GM19455 (cell line): ENCODE results near the gene IL36RN.

Source experiments
- ATAC-seq: cut with Tn5 transposase; IDR thresholded peaks from one replicate; pipeline ENCODE4 v1.9.1; 2021; ENCODE audit not compliant: unreplicated experiment

IL36RN gene

GRCh38 chr2:113046465-113046864, 12.5 kb upstream of the IL36RN start:
- ATAC-seq, result no peak

GRCh38 chr2:113050921-113051895, 7.8 kb upstream of the IL36RN start:
- no peak for ATAC-seq

- ATAC-seq, result no peak
Measured at GRCh38 chr2:113052396-113052917, 6.5 kb upstream of the IL36RN start, which contains the start of gene IL36B. IL36B (minus strand) TSS chr2:113052867.

- no peak for ATAC-seq
Measured at GRCh38 chr2:113053666-113054065, 5.3 kb upstream of the IL36RN start.

GRCh38 chr2:113054066-113054465, 4.9 kb upstream of the IL36RN start:
- ATAC-seq, result no peak

GRCh38 chr2:113056521-113056920, 2.5 kb upstream of the IL36RN start:
- no peak for ATAC-seq

GRCh38 chr2:113057117-113057516, 1.9 kb upstream of the IL36RN start:
- no peak for ATAC-seq

- ATAC-seq, result no peak
Measured at GRCh38 chr2:113058411-113058994, 495 bp upstream of the IL36RN start.

GRCh38 chr2:113060396-113060795, 1.4 kb downstream of the IL36RN start:
- ATAC-seq, result no peak

- no peak for ATAC-seq
Measured at GRCh38 chr2:113060796-113061195, 1.8 kb downstream of the IL36RN start.

- ATAC-seq, result no peak
Measured at GRCh38 chr2:113061241-113061640, 2.2 kb downstream of the IL36RN start.

GRCh38 chr2:113061896-113062770, 3.1 kb downstream of the IL36RN start:
- no peak for ATAC-seq

GRCh38 chr2:113064281-113064680, 5.3 kb downstream of the IL36RN start:
- ATAC-seq, result no peak

GRCh38 chr2:113064898-113065297, 5.9 kb downstream of the IL36RN start:
- ATAC-seq, result no peak

- no peak for ATAC-seq
Measured at GRCh38 chr2:113067681-113068080, 8.7 kb downstream of the IL36RN start, which contains the start of gene IL1F10. IL1F10 (plus strand) TSS chr2:113067970; CDS start chr2:113072739, 4,769 bp downstream.

- no peak for ATAC-seq
Measured at GRCh38 chr2:113068249-113068648, 9.3 kb downstream of the IL36RN start.

GRCh38 chr2:113068706-113069485, 9.9 kb downstream of the IL36RN start:
- ATAC-seq, result no peak

GRCh38 chr2:113069676-113070605, 10.9 kb downstream of the IL36RN start:
- no peak for ATAC-seq

- no peak for ATAC-seq
Measured at GRCh38 chr2:113070606-113070975, 11.6 kb downstream of the IL36RN start.
